HEK293 (cell line): ENCODE measurements around the gene ERG.

ENCODE experiments used
- CTCF ChIA-PET: fragments of 350-600 bp; formaldehyde crosslinking; extraction: SDS; loops from one replicate; lab custom pipeline; 2021; ENCODE audit warnings: antibody characterized with exemption; lab: Yijun Ruan, JAX
- POLR2A ChIA-PET: fragments of 300-600 bp; formaldehyde crosslinking; extraction: SDS; loops from one replicate; lab custom pipeline; 2020; ENCODE audit warnings: antibody characterized with exemption, inconsistent platforms; lab: Yijun Ruan, JAX
- H3K27ac ChIP-seq: fragments of 200-500 bp; sonication (Bioruptor generic); 2 replicates; pipeline ENCODE4 v1.5.1; 2014; ENCODE audit warnings: low read depth, low read length, control low read depth, inconsistent platforms; ENCODE audit errors: extremely low read depth
- H3K36me3 ChIP-seq, 2 experiments: fragments of 200-500 bp in 1 of 2; sonication (Bioruptor generic) in 1 of 2; 1 replicate in 1 of 2; 2 replicates in 1 of 2; pipeline ENCODE4 v1.5.1; 2014 to 2017; ENCODE audit warnings: inconsistent platforms in 2 of 2, low read length in 2 of 2; ENCODE audit not compliant: control insufficient read depth in 2 of 2, insufficient read depth in 1 of 2
- H3K4me1 ChIP-seq: fragments of 200-500 bp; sonication (Bioruptor generic); 2 replicates; pipeline ENCODE4 v1.5.1; 2014; ENCODE audit warnings: mild to moderate bottlenecking, low read length, inconsistent platforms; ENCODE audit not compliant: control insufficient read depth, insufficient read depth
- H3K4me3 ChIP-seq: 2 replicates; pipeline ENCODE4 v1.5.1; 2011; ENCODE audit warnings: low read depth, mild to moderate bottlenecking, control low read depth, low read length, moderate library complexity
- H3K9me3 ChIP-seq: fragments of 200-500 bp; sonication (Bioruptor generic); 2 replicates; pipeline ENCODE4 v1.5.1; 2014; ENCODE audit warnings: low read depth, low read length, inconsistent platforms; ENCODE audit not compliant: control insufficient read depth, insufficient read depth
- GLI4 ChIP-seq: fragments of 450-650 bp; formaldehyde crosslinking; IDR thresholded peaks from 2 replicates; pipeline ENCODE4 v1.5.1; 2016; ENCODE audit warnings: missing biosample characterization, missing genetic modification characterization
- HOXA7 ChIP-seq: sonication (generic); formaldehyde crosslinking; IDR thresholded peaks from 2 replicates; pipeline ENCODE4 v1.8.1; 2022; ENCODE audit warnings: missing genetic modification reagents, borderline replicate concordance
- MZF1 ChIP-seq: fragments of 450-650 bp; formaldehyde crosslinking; IDR thresholded peaks from 2 replicates; pipeline ENCODE4 v1.5.1; 2017; ENCODE audit warnings: missing biosample characterization, missing genetic modification characterization, borderline replicate concordance
- PRDM6 ChIP-seq: fragments of 450-650 bp; formaldehyde crosslinking; IDR thresholded peaks from 2 replicates; pipeline ENCODE4 v1.5.1; 2017; ENCODE audit warnings: missing biosample characterization, missing genetic modification characterization
- SCRT2 ChIP-seq: fragments of 450-650 bp; formaldehyde crosslinking; IDR thresholded peaks from 2 replicates; pipeline ENCODE4 v1.5.1; 2016; ENCODE audit warnings: missing biosample characterization, missing genetic modification characterization
- TCF7L2 ChIP-seq: IDR thresholded peaks from 2 replicates; pipeline ENCODE4 v1.6.1; 2011; ENCODE audit warnings: low read depth, mild to moderate bottlenecking, inconsistent platforms, low read length, moderate library complexity, borderline replicate concordance
- ZNF132 ChIP-seq: fragments of 450-650 bp; formaldehyde crosslinking; IDR thresholded peaks from 2 replicates; pipeline ENCODE4 v1.5.1; 2017; ENCODE audit warnings: missing biosample characterization, missing genetic modification characterization, borderline replicate concordance
- ZNF169 ChIP-seq: fragments of 450-650 bp; formaldehyde crosslinking; IDR thresholded peaks from 2 replicates; pipeline ENCODE4 v1.5.1; 2016; ENCODE audit warnings: missing biosample characterization, missing genetic modification characterization
- ZNF341 ChIP-seq: fragments of 450-650 bp; formaldehyde crosslinking; IDR thresholded peaks from 2 replicates; pipeline ENCODE4; 2016; ENCODE audit warnings: low read depth, missing biosample characterization, missing genetic modification characterization
- ZNF354C ChIP-seq: fragments of 450-650 bp; formaldehyde crosslinking; IDR thresholded peaks from 2 replicates; pipeline ENCODE4 v1.5.1; 2016; ENCODE audit warnings: missing biosample characterization, missing genetic modification characterization, low read depth, borderline replicate concordance
- ZNF518A ChIP-seq: fragments of 450-650 bp; formaldehyde crosslinking; conservative IDR thresholded peaks from 2 replicates; pipeline ENCODE4 v1.5.1; 2016; ENCODE audit warnings: low read depth, missing biosample characterization, missing genetic modification characterization
- ZNF549 ChIP-seq: fragments of 450-650 bp; IDR thresholded peaks from 2 replicates; pipeline ENCODE4 v1.5.1; 2018; ENCODE audit warnings: missing biosample characterization, missing genetic modification characterization, mild to moderate bottlenecking, inconsistent platforms, moderate library complexity
- ZNF561 ChIP-seq: fragments of 450-650 bp; IDR thresholded peaks from 2 replicates; pipeline ENCODE4 v1.5.1; 2018; ENCODE audit warnings: missing biosample characterization, missing genetic modification characterization, borderline replicate concordance
- ZNF571 ChIP-seq: fragments of 450-650 bp; formaldehyde crosslinking; IDR thresholded peaks from 2 replicates; pipeline ENCODE4 v1.5.0; 2017; ENCODE audit warnings: missing biosample characterization, missing genetic modification characterization
- ZNF658 ChIP-seq: fragments of 450-650 bp; formaldehyde crosslinking; IDR thresholded peaks from 2 replicates; pipeline ENCODE4; 2016; ENCODE audit warnings: missing biosample characterization, missing genetic modification characterization
- ZNF677 ChIP-seq: fragments of 450-650 bp; IDR thresholded peaks from 2 replicates; pipeline ENCODE4 v1.5.0; 2018; ENCODE audit warnings: missing biosample characterization, mild to moderate bottlenecking, missing genetic modification characterization, moderate library complexity
- ZNF768 ChIP-seq: fragments of 450-650 bp; formaldehyde crosslinking; IDR thresholded peaks from 2 replicates; pipeline ENCODE4 v1.5.1; 2018; ENCODE audit warnings: missing biosample characterization, mild to moderate bottlenecking, missing genetic modification characterization
- TF ChIP-seq, protein P1 (sequence below): fragments of 450-650 bp; formaldehyde crosslinking; IDR thresholded peaks from 2 replicates; pipeline ENCODE4 v1.5.1; 2016; ENCODE audit warnings: missing biosample characterization, missing genetic modification characterization
- TF ChIP-seq, protein P2 (sequence below): fragments of 450-650 bp; formaldehyde crosslinking; IDR thresholded peaks from 2 replicates; pipeline ENCODE4 v1.5.1; 2016; ENCODE audit warnings: missing biosample characterization, missing genetic modification characterization
- TF ChIP-seq, protein P3 (sequence below): fragments of 450-650 bp; formaldehyde crosslinking; IDR thresholded peaks from 2 replicates; pipeline ENCODE4 v1.5.1; 2016; ENCODE audit warnings: missing biosample characterization, missing genetic modification characterization

The ERG gene

DNA sequence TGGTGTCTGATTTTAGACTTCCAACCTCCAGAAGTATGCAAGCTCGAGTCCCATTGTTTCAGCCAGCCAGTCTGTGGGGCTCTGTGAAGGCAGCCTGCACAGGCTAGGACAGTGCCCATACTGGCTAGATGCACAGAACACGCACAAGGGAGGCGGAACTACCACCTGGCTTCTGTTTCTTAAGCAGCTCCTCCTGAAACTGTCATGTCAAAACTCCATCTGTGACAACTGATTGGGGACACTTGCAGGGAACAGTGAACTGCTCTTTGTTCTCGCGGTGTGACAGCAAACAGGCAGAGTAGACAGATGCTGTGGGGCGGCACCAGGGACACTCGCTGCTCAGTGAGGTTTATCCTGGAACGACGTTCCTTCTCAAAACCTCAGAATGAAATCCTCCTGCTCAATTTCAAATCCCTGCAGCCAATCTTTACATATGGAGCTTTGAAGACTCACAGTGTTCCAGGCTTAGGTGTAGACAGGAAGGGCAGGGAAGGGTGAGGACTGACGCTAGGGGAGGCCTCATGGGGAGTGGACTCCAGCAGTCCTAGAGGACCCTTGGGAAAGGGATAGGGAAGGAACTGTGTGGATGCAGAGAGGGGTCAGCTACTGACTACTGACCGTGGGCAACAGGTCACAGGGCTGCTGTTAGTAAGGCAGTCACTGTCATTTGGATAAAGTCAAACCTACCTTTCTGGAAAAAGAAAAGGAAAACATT, 73.8 kb downstream of the ERG start:
- Histone ChIP-seq H3K36me3 (no peaks in the 10 kb centered on the region), H3K4me1 (no peaks in the 10 kb centered on the region), H3K4me3 (no peak overlapping the region), H3K9me3 (no peaks in the 10 kb centered on the region), H3K27ac (no peak overlapping the region)
- POLR2A ChIA-PET = no interaction called here
- CTCF ChIA-PET = interaction anchor here (0.6 to 0.7 kb wide), 2 partner anchors 191 to 753 kb away, joined by 3 to 4 read pairs; no protein-coding TSS in a partner anchor
- 0 out of 2 replicates have a peak, but pooled peaks have one; percentile 10 for TF ChIP-seq SCRT2 (tag by site-specific recombination)
- TF ChIP-seq, protein P1, sequence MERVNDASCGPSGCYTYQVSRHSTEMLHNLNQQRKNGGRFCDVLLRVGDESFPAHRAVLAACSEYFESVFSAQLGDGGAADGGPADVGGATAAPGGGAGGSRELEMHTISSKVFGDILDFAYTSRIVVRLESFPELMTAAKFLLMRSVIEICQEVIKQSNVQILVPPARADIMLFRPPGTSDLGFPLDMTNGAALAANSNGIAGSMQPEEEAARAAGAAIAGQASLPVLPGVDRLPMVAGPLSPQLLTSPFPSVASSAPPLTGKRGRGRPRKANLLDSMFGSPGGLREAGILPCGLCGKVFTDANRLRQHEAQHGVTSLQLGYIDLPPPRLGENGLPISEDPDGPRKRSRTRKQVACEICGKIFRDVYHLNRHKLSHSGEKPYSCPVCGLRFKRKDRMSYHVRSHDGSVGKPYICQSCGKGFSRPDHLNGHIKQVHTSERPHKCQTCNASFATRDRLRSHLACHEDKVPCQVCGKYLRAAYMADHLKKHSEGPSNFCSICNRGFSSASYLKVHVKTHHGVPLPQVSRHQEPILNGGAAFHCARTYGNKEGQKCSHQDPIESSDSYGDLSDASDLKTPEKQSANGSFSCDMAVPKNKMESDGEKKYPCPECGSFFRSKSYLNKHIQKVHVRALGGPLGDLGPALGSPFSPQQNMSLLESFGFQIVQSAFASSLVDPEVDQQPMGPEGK (tag by site-specific recombination) = no peak

DNA sequence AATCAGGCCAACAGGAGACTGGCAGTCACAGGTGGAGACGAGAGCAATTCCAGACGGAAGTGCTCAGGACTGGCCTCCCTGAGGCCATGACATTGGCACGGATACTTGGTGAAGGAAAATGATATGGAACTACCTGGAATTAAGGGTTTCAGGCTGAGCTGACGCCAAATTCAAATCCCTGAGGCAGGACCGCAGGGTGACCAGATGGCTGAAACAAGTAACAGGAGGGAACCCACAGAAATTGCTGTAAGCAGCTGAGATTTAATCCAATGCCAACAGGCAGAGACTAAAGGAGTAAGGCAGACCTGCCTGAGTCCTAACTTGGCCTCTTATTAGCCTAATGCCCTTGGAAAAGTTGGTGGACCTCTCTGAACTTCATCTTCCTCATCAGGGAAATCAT, 76.2 kb downstream of the ERG start:
- POLR2A ChIA-PET = no interaction called here
- CTCF ChIA-PET = no interaction called here
- no peaks in the 10 kb centered on the region for H3K9me3 ChIP-seq
- H3K4me1 ChIP-seq = no peaks in the 10 kb centered on the region
- TF ChIP-seq PRDM6 (tag by site-specific recombination) (no peak), ZNF341 (tag by site-specific recombination) (no peak), ZNF354C (tag by site-specific recombination) (no peak), ZNF768 (tag by site-specific recombination) (no peak), ZNF658 (tag by site-specific recombination) (no peak), ZNF169 (tag by site-specific recombination) (no peak), MZF1 (no peak), HOXA7 (CRISPR knock-in tag) (no peak), ZNF518A (no peak), ZNF561 (tag by site-specific recombination) (no peak), ZNF549 (tag by site-specific recombination) (no peak), ZNF132 (tag by site-specific recombination) (no peak), ZNF677 (no peak), TCF7L2 (no peak), GLI4 (tag by site-specific recombination) (no peak), ZNF571 (tag by site-specific recombination) (no peak)
- TF ChIP-seq, protein P2, sequence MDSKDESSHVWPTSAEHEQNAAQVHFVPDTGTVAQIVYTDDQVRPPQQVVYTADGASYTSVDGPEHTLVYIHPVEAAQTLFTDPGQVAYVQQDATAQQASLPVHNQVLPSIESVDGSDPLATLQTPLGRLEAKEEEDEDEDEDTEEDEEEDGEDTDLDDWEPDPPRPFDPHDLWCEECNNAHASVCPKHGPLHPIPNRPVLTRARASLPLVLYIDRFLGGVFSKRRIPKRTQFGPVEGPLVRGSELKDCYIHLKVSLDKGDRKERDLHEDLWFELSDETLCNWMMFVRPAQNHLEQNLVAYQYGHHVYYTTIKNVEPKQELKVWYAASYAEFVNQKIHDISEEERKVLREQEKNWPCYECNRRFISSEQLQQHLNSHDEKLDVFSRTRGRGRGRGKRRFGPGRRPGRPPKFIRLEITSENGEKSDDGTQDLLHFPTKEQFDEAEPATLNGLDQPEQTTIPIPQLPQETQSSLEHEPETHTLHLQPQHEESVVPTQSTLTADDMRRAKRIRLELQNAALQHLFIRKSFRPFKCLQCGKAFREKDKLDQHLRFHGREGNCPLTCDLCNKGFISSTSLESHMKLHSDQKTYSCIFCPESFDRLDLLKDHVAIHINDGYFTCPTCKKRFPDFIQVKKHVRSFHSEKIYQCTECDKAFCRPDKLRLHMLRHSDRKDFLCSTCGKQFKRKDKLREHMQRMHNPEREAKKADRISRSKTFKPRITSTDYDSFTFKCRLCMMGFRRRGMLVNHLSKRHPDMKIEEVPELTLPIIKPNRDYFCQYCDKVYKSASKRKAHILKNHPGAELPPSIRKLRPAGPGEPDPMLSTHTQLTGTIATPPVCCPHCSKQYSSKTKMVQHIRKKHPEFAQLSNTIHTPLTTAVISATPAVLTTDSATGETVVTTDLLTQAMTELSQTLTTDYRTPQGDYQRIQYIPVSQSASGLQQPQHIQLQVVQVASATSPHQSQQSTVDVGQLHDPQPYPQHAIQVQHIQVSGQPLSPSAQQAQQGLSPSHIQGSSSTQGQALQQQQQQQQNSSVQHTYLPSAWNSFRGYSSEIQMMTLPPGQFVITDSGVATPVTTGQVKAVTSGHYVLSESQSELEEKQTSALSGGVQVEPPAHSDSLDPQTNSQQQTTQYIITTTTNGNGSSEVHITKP (tag by site-specific recombination) = no peak
- TF ChIP-seq, protein P3, sequence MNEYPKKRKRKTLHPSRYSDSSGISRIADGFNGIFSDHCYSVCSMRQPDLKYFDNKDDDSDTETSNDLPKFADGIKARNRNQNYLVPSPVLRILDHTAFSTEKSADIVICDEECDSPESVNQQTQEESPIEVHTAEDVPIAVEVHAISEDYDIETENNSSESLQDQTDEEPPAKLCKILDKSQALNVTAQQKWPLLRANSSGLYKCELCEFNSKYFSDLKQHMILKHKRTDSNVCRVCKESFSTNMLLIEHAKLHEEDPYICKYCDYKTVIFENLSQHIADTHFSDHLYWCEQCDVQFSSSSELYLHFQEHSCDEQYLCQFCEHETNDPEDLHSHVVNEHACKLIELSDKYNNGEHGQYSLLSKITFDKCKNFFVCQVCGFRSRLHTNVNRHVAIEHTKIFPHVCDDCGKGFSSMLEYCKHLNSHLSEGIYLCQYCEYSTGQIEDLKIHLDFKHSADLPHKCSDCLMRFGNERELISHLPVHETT (tag by site-specific recombination) = no peak
- H3K36me3 ChIP-seq = no peaks in the 10 kb centered on the region
- no peak overlapping the region for H3K27ac ChIP-seq
- no peak overlapping the region for H3K4me3 ChIP-seq
